Astrocyte (in vitro differentiated cells and primary cell): Measurements from ENCODE around the gene GALNT1. TPM values are rescaled to one million over a fixed set of nuclear protein-coding genes. Genes with fewer than 3 reads are reported as not detected.
A peak's percentile ranks its signal among the peaks of the same experiment; 100 is the strongest.

Source experiments
- DNase-seq: peaks from one replicate; pipeline ENCODE4 v3.0.0-alpha.2; 2010; ENCODE audit warnings: low read depth
- FAIRE-seq: peaks from 2 replicates; lab custom pipeline; 2011; peaks lifted over from hg19 to GRCh38; lab: Jason Lieb, UNC
- H2AFZ ChIP-seq: 2 replicates; pipeline ENCODE4 v1.6.0; 2012; ENCODE audit warnings: low read depth, low read length, inconsistent platforms
- H3K27ac ChIP-seq: 2 replicates; pipeline ENCODE4 v1.5.1; 2011; ENCODE audit warnings: low read depth, low read length, inconsistent platforms
- H3K27me3 ChIP-seq: 2 replicates; pipeline ENCODE4 v1.6.0; 2011; ENCODE audit warnings: low read length, inconsistent platforms; ENCODE audit not compliant: insufficient read depth
- H3K36me3 ChIP-seq: 2 replicates; pipeline ENCODE4 v1.5.1; 2011; ENCODE audit warnings: low read length, inconsistent platforms; ENCODE audit not compliant: insufficient read depth
- H3K4me1 ChIP-seq: 2 replicates; pipeline ENCODE4 v1.5.1; 2011; ENCODE audit warnings: low read length, inconsistent platforms; ENCODE audit not compliant: insufficient read depth
- H3K4me2 ChIP-seq: 2 replicates; pipeline ENCODE4 v1.6.0; 2012; ENCODE audit warnings: low read length, inconsistent platforms
- H3K4me3 ChIP-seq: 2 replicates; pipeline ENCODE4 v1.5.1; 2011; ENCODE audit warnings: low read depth, mild to moderate bottlenecking, low read length, inconsistent platforms; ENCODE audit not compliant: insufficient read depth
- H3K79me2 ChIP-seq: 2 replicates; pipeline ENCODE4 v1.6.0; 2012; ENCODE audit warnings: mild to moderate bottlenecking, low read length, inconsistent platforms; ENCODE audit not compliant: insufficient read depth
- H3K9ac ChIP-seq: 2 replicates; pipeline ENCODE4 v1.6.0; 2012; ENCODE audit warnings: mild to moderate bottlenecking, low read length, inconsistent platforms
- H3K9me3 ChIP-seq: 2 replicates; pipeline ENCODE4 v1.5.1; 2012; ENCODE audit warnings: low read depth, mild to moderate bottlenecking, low read length, inconsistent platforms; ENCODE audit not compliant: insufficient read depth
- H4K20me1 ChIP-seq: 2 replicates; pipeline ENCODE4 v1.6.0; 2012; ENCODE audit warnings: low read length, inconsistent platforms; ENCODE audit not compliant: insufficient read depth
- H3K27ac Mint-ChIP-seq: one replicate; pipeline ENCODE4 v1.8.0; 2021; ENCODE audit warnings: mild to moderate bottlenecking, mixed read lengths; ENCODE audit not compliant: unreplicated experiment
- H3K27me3 Mint-ChIP-seq: one replicate; pipeline ENCODE4 v1.8.0; 2021; ENCODE audit warnings: low read depth, mixed read lengths; ENCODE audit not compliant: unreplicated experiment
- H3K36me3 Mint-ChIP-seq: one replicate; pipeline ENCODE4 v1.8.0; 2021; ENCODE audit warnings: low read depth, mixed read lengths; ENCODE audit not compliant: unreplicated experiment
- H3K4me1 Mint-ChIP-seq: one replicate; pipeline ENCODE4 v1.8.0; 2021; ENCODE audit warnings: low read depth, mixed read lengths; ENCODE audit not compliant: unreplicated experiment
- H3K4me3 Mint-ChIP-seq: one replicate; pipeline ENCODE4 v1.8.0; 2021; ENCODE audit warnings: mild to moderate bottlenecking, moderate library complexity, mixed read lengths; ENCODE audit not compliant: unreplicated experiment
- H3K9me3 Mint-ChIP-seq: one replicate; pipeline ENCODE4 v1.8.0; 2021; ENCODE audit warnings: mild to moderate bottlenecking, mixed read lengths; ENCODE audit not compliant: unreplicated experiment
- EZH2 ChIP-seq: IDR thresholded peaks from 2 replicates; pipeline ENCODE4 v1.6.1; 2012; ENCODE audit warnings: mild to moderate bottlenecking, low read length, inconsistent platforms; ENCODE audit not compliant: insufficient read depth
- total RNA-seq: library from RNA; stranded (reverse); gene quantifications from 2 replicates; pipeline ENCODE4 v1.2.1, GENCODE V29; 2021
- TF ChIP-seq, protein P1 (sequence below): IDR thresholded peaks from 2 replicates; pipeline ENCODE4 v1.5.1; 2011; ENCODE audit warnings: low read depth, mild to moderate bottlenecking, inconsistent platforms, low read length, moderate library complexity; ENCODE audit not compliant: insufficient read depth

GALNT1 gene
- total RNA-seq, 1 donor from 2014 or later, result 127 TPM

DNA sequence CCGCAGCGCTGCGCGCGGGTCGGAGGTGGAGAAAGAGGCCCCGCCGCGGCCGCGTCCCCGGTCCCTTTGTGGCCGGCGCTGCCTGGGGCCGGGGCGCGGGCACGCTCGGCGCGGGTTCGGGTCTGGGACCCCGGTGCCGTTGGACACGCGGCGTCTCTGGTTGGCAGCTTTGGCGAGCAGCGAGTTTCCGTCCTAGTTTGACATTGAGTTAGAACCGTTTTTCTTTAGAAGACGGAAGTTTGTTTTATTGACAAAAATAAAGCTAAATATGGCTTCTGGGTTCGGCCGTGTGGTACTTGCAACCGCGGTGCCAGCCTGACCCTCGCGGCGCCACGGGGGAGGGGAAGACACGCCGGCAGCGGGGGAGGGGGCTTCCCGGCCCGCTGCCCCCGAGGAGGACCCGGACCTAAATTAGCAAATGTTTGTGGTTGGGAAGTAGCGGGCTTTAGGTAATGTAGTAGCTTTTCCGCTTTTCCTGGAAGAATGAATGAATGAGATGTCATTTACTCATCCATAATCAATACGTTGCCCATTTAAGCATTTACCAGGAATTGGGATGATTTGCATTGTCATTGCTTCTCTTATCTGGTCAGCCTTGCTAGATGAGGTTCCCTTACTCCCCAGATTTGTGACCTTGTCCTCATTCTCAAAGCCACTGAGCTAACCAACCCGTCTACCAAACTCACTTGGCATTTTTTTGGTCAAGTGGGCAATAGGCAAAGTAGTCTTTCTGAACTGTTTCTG lies 530 bp downstream of the GALNT1 start:
- H3K27ac ChIP-seq, result peak overlapping the region; percentile 75
- no peaks in the 10 kb centered on the region for H3K36me3 ChIP-seq
- H3K27me3 ChIP-seq, result no peaks in the 10 kb centered on the region
- Mint-ChIP-seq H3K36me3 (peaks cover 2% of the 10 kb centered on the region), H3K27ac (peak overlapping the region; percentile 75), H3K4me3 (peak overlapping the region; percentile 90), H3K9me3 (peaks cover 3% of the 10 kb centered on the region), H3K27me3 (no peaks in the 10 kb centered on the region), H3K4me1 (peaks cover 9% of the 10 kb centered on the region)
- DNase-seq, result no peak
- peaks cover 16% of the 10 kb centered on the region for H3K4me1 ChIP-seq
- H4K20me1 ChIP-seq, result peaks cover 46% of the 10 kb centered on the region
- no peak for TF ChIP-seq EZH2
- TF ChIP-seq, protein P1, sequence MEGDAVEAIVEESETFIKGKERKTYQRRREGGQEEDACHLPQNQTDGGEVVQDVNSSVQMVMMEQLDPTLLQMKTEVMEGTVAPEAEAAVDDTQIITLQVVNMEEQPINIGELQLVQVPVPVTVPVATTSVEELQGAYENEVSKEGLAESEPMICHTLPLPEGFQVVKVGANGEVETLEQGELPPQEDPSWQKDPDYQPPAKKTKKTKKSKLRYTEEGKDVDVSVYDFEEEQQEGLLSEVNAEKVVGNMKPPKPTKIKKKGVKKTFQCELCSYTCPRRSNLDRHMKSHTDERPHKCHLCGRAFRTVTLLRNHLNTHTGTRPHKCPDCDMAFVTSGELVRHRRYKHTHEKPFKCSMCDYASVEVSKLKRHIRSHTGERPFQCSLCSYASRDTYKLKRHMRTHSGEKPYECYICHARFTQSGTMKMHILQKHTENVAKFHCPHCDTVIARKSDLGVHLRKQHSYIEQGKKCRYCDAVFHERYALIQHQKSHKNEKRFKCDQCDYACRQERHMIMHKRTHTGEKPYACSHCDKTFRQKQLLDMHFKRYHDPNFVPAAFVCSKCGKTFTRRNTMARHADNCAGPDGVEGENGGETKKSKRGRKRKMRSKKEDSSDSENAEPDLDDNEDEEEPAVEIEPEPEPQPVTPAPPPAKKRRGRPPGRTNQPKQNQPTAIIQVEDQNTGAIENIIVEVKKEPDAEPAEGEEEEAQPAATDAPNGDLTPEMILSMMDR, result no peak
- no peaks in the 10 kb centered on the region for H3K9me3 ChIP-seq
- peak overlapping the region; percentile 98 for H3K4me2 ChIP-seq
- peaks cover 56% of the 10 kb centered on the region for H3K79me2 ChIP-seq
- no peak for FAIRE-seq
- H3K4me3 ChIP-seq, result peak overlapping the region; percentile 94
- peak overlapping the region; percentile 92 for H3K9ac ChIP-seq
- H2AFZ ChIP-seq, result peak overlapping the region; percentile 60

DNA sequence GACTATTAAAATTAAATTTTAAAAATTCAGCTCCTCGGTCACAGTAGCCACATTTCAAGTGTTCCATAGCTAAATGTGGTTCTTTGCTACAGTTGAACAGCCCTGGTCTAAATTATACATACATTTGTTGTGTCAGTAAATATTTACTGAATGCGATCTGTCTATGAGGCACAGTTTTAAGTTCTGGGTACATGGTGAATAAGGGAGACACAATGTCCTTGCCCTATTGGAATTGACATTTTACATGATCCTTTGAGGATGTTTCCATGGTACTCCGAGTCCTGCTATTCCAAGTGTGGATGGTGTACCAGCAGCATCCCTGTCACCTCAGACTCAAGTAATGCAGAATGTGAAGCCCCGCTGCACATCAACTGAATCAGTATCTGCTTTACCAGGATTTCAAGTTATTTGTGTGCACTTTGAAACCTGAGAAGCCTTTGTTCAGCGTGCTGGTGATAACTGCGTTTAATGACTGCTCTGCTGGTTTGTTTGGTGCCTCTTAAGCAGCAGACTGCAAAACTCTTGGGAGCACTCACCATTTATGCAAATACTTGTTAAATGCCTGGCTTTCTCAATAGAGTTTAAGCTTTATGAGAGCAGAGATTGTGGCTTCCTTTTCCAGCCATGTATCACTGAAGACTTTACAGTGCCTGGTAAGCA lies 1.5 kb downstream of the GALNT1 start:
- no peak for TF ChIP-seq EZH2
- TF ChIP-seq, protein P1, result no peak
- FAIRE-seq (no peak), DNase-seq (peak; percentile 58)
- H3K4me2 ChIP-seq, result peak overlapping the region; percentile 98
- Mint-ChIP-seq H3K36me3 (peaks cover 2% of the 10 kb centered on the region), H3K4me1 (peaks cover 9% of the 10 kb centered on the region), H3K27ac (no peak overlapping the region), H3K4me3 (peak overlapping the region; percentile 90), H3K9me3 (peaks cover 5% of the 10 kb centered on the region), H3K27me3 (no peaks in the 10 kb centered on the region)
- peak overlapping the region; percentile 75 for H3K27ac ChIP-seq
- peaks cover 2% of the 10 kb centered on the region for H3K9me3 ChIP-seq
- peaks cover 56% of the 10 kb centered on the region for H4K20me1 ChIP-seq
- peaks cover 66% of the 10 kb centered on the region for H3K79me2 ChIP-seq
- H3K27me3 ChIP-seq, result no peaks in the 10 kb centered on the region
- H3K4me1 ChIP-seq, result peaks cover 16% of the 10 kb centered on the region
- H3K4me3 ChIP-seq, result peak overlapping the region; percentile 94
- H3K36me3 ChIP-seq, result no peaks in the 10 kb centered on the region
- no peak overlapping the region for H2AFZ ChIP-seq
- peak overlapping the region; percentile 92 for H3K9ac ChIP-seq

DNA sequence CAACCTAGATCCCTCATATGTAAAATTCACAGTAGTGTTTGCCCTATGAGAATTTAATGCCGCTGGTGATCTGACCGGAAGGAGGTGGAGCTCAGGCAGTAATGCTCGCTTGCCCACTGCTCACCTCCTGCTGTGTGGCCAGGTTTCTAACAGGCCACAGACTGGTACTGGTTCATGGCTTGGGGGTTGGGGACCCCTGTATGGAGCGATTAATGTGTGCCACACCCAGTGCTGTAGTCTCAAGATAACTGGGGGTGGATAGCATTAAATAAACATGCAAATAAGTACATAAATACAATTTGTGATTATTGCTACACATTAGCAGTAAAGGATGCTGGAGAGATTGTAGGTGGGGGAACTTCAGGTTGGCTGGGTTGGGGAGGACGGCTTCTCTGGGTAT lies 3.2 kb downstream of the GALNT1 start:
- Histone ChIP-seq H3K9ac (no peak overlapping the region), H3K27me3 (no peaks in the 10 kb centered on the region), H3K79me2 (peaks cover 83% of the 10 kb centered on the region), H4K20me1 (peaks cover 73% of the 10 kb centered on the region), H3K4me1 (peaks cover 16% of the 10 kb centered on the region), H3K4me3 (no peak overlapping the region), H3K9me3 (peaks cover 2% of the 10 kb centered on the region), H2AFZ (no peak overlapping the region), H3K4me2 (no peak overlapping the region), H3K36me3 (no peaks in the 10 kb centered on the region), H3K27ac (no peak overlapping the region)
- peaks cover 6% of the 10 kb centered on the region for H3K36me3 Mint-ChIP-seq
- peaks cover 9% of the 10 kb centered on the region for H3K4me1 Mint-ChIP-seq
- no peak overlapping the region for H3K27ac Mint-ChIP-seq
- no peaks in the 10 kb centered on the region for H3K27me3 Mint-ChIP-seq
- peaks cover 5% of the 10 kb centered on the region for H3K9me3 Mint-ChIP-seq
- DNase-seq (no peak), FAIRE-seq (no peak)
- no peak overlapping the region for H3K4me3 Mint-ChIP-seq
- TF ChIP-seq EZH2, result no peak
- TF ChIP-seq, protein P1, result no peak
